Measurements from ENCODE around the gene CLEC2D. TPM values are rescaled to one million over a fixed set of nuclear protein-coding genes. Genes with fewer than 3 reads are reported as not detected.

Gene CLEC2D
- total and polyA plus RNA-seq, 8 donors, result 8.9 to 41.7 (median 31.2) TPM

DNA sequence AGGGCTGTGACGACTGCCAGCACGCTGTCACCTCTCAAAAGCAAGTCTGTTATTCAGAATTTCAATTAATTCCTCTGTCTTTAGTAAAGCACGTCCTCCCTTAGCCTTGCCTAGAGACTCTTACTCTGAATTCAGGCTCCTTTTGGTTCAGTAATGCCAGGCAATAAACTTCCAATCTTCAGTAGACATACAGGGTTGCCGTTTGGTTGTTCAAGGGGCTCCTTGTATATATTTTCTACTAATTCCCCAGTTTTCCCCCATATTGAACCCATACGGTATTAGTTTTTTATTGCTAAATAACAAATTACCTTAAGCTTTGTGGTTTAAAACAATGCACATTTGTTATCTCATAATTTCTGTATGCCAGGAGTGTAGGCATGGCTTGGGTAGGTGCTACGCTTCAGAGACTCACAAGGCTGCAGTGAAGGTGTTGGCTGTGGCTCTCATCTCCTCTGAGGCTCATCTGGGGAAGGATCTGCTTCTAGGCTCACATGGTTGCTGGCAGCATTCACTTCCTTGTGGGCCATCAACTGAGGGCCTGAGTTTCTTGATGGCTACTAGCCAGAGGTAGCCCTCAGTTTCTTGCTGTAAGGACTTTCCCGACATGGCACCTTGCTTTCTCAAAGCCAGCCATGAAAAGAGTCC is 70.7 kb downstream of the CLEC2D start:
- DNase-seq, result no peak
- peak overlapping the region in 1 of 2 donors; percentile 29 for H3K4me3 ChIP-seq
- no peaks in the 10 kb centered on the region for H3K36me3 ChIP-seq
- intact Hi-C loops (cut with DNase I), result no loop called here
- peaks cover 0 to 31% of the 10 kb centered on the region in 2 donors for H3K4me1 ChIP-seq
- no peaks in the 10 kb centered on the region for H3K9me3 ChIP-seq
- H3K27ac ChIP-seq, result no peak overlapping the region
- H3K27me3 ChIP-seq, result no peaks in the 10 kb centered on the region
- ATAC-seq, result no peak
- TF ChIP-seq, protein P1, sequence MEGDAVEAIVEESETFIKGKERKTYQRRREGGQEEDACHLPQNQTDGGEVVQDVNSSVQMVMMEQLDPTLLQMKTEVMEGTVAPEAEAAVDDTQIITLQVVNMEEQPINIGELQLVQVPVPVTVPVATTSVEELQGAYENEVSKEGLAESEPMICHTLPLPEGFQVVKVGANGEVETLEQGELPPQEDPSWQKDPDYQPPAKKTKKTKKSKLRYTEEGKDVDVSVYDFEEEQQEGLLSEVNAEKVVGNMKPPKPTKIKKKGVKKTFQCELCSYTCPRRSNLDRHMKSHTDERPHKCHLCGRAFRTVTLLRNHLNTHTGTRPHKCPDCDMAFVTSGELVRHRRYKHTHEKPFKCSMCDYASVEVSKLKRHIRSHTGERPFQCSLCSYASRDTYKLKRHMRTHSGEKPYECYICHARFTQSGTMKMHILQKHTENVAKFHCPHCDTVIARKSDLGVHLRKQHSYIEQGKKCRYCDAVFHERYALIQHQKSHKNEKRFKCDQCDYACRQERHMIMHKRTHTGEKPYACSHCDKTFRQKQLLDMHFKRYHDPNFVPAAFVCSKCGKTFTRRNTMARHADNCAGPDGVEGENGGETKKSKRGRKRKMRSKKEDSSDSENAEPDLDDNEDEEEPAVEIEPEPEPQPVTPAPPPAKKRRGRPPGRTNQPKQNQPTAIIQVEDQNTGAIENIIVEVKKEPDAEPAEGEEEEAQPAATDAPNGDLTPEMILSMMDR (IDR thresholded peaks at IDR 0.05), result no peak

DNA sequence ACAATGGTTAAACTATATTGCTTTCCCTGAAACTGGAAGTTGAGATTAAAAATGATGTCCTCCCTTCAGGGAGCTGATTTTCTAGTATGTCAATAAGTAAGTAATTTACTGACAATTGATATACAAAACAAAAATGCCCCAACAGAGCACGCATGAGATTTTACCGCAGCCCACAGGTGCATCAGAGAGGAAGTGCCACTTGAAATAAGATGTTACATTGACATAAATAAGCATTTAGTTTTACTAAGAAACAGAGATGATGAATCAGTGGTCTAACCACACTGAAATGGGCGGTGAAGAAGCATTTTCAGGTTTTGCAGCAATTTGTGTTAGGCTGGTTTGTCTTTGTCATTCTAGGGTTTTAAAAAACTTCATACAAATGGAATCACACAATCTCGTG is 72.2 kb downstream of the CLEC2D start:
- Histone ChIP-seq H3K4me3 (no peak overlapping the region), H3K4me1 (peaks cover 0 to 27% of the 10 kb centered on the region in 2 donors), H3K27me3 (no peaks in the 10 kb centered on the region), H3K36me3 (no peaks in the 10 kb centered on the region), H3K9me3 (no peaks in the 10 kb centered on the region), H3K27ac (no peak overlapping the region)
- no peak for DNase-seq
- TF ChIP-seq, protein P1 (IDR thresholded peaks at IDR 0.05), result no peak
- no peak for ATAC-seq
- intact Hi-C loops (cut with DNase I), result no loop called here

DNA sequence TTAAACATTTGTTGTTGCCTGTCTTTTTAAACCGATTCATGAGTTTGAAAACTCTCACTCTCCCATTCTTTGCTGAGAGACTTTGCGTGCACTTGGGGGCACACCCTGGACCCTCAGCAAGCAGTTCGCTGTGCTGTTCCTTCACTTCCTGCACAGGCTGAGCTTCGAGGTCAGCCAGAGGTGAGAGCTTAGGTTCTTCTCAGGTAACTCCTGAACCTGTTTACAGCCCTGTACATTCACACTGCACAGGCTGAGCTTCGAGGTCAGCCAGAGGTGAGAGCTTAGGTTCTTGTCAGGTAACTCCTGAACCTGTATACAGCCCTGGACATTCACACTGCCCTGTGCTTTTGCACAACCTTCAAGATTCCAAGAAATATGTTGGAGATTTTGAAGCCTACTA is 73.1 kb downstream of the CLEC2D start:
- DNase-seq (no peak), ATAC-seq (peak; percentile 42)
- Histone ChIP-seq H3K9me3 (no peaks in the 10 kb centered on the region), H3K4me1 (peaks cover 0 to 19% of the 10 kb centered on the region in 2 donors), H3K36me3 (no peaks in the 10 kb centered on the region), H3K27me3 (no peaks in the 10 kb centered on the region), H3K27ac (peak overlapping the region in 1 of 2 donors; percentile 23), H3K4me3 (no peak overlapping the region)
- intact Hi-C loops (cut with DNase I), result no loop called here
- TF ChIP-seq, protein P1 (IDR thresholded peaks at IDR 0.05), result no peak

DNA sequence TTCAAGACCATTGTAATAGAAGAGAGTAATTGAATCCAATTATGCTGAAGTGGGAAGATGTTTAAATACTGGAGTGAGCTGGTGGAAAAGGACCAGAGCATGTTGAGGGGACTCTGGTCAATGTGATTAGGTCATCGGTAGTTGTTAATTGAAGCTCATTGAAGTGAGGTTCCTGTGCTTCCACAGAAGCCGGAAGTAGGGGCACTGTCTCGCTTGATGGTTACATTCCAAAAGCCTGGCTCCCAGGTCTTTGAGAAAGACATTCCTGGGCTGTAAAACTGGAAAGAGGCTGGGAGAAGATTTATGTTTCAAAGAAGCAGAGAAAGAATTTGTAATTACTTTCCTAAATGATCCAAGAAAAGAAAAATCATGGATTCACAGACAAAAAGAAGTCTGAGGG is 75.7 kb downstream of the CLEC2D start:
- DNase-seq, result no peak
- H3K36me3 ChIP-seq, result no peaks in the 10 kb centered on the region
- H3K27me3 ChIP-seq, result no peaks in the 10 kb centered on the region
- peaks cover 0 to 20% of the 10 kb centered on the region in 2 donors for H3K4me1 ChIP-seq
- TF ChIP-seq, protein P1 (IDR thresholded peaks at IDR 0.05), result no peak
- no peaks in the 10 kb centered on the region for H3K9me3 ChIP-seq
- H3K4me3 ChIP-seq, result no peak overlapping the region
- no peak overlapping the region for H3K27ac ChIP-seq
- ATAC-seq, result no peak
- intact Hi-C loops (cut with DNase I), result loop anchor here in 1 of 2 donors (5.0 kb wide), 1 partner anchor 182 kb away; no protein-coding TSS in a partner anchor

Other genes with a start within 250 kb of the CLEC2D start
- 1 to 10 TPM; 2.3 to 2.5 TPM for gene KLRB1, start 61.8 kb upstream of the CLEC2D start, total RNA-seq
- 1 to 10 TPM; 1.8 to 3.8 (median 2.9) TPM for gene KLRB1, start 61.8 kb upstream of the CLEC2D start, polyA plus RNA-seq (ENCODE audit: insufficient read length in 6 of 6)
- gene CLECL1, start 63.4 kb downstream of the CLEC2D start, total RNA-seq, result not detected
- gene CLECL1, start 63.4 kb downstream of the CLEC2D start, polyA plus RNA-seq (ENCODE audit: insufficient read length in 6 of 6), result under 1 TPM; 0.15 to 0.52 (median 0.37) TPM
- gene CD69, start 91.2 kb downstream of the CLEC2D start, total RNA-seq, result 1 to 10 TPM; 4.4 to 6.5 TPM
- gene CD69, start 91.2 kb downstream of the CLEC2D start, polyA plus RNA-seq (ENCODE audit: insufficient read length in 6 of 6), result 1 to 10 TPM; 2.8 to 7.0 (median 5.4) TPM
- gene KLRF1, start 157.8 kb downstream of the CLEC2D start, total RNA-seq, result 1 to 10 TPM; 1.5 to 2.2 TPM
- 1 to 10 TPM in 2 of 6 donors, under 1 TPM in 4; 0.59 to 1.8 (median 0.97) TPM for gene KLRF1, start 157.8 kb downstream of the CLEC2D start, polyA plus RNA-seq (ENCODE audit: insufficient read length in 6 of 6)
- gene CLEC2B, start 199.6 kb downstream of the CLEC2D start, total RNA-seq, result 10 to 100 TPM; 16.3 to 34.7 TPM
- 10 to 100 TPM; 18.9 to 33.8 (median 23.8) TPM for gene CLEC2B, start 199.6 kb downstream of the CLEC2D start, polyA plus RNA-seq (ENCODE audit: insufficient read length in 6 of 6)
- gene KLRF2, start 211.8 kb downstream of the CLEC2D start, total RNA-seq, result not detected
- gene KLRF2, start 211.8 kb downstream of the CLEC2D start, polyA plus RNA-seq (ENCODE audit: insufficient read length in 6 of 6), result not detected